NCI-H345 treated with DMSO at 0.1 percent for 48 hours (cell line): ENCODE results near the gene DNAJB8.

Source experiments
- DNase-seq: peaks from one replicate; lab custom pipeline; 2025; ENCODE audit not compliant: unreplicated experiment; lab: John Stamatoyannopoulos, UW

Gene DNAJB8

DNA sequence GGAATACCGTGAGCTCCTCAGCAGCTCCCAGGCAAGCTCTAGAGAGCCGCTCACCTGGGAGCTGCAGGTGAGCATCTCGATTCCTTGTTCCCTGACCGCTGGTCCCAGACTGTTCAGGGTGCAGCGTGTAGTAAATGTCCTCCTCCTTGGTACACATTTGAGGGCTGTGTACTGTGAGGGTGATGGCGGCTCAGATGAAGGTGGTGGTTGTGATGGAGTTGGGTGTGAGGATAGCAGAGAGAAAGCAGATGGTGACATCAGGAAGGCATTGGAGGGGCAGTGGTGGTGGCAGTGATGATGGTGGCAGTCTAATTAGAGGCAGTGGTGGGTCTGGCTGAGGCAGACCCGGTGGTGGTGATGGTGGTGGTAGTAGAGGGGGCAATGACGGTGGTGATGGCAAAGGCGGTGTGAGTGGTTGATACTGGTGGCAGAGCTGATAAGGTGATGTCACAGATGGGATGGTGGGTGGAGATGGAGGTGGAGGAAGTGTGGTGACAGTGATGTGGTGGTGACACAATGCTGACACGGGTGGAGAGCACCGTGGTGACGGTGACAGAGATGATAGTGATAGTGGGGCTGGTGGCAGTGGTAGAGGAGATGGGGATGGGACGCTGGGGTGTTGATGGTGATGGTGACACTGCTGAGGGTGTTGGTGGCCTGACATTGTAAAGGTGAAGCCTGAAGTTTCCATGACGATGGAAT lies at the start of gene DNAJB8:
DNAJB8 (minus strand) TSS at position 51 of the 702 bp plus-strand sequence. CDS start 3,645 bp downstream, outside the sequence.
- DNase-seq, result no peak

- no peak for DNase-seq
These were observed 49.3 kb upstream of the DNAJB8 start for GRCh38 chr3:128515967-128516366.

DNA sequence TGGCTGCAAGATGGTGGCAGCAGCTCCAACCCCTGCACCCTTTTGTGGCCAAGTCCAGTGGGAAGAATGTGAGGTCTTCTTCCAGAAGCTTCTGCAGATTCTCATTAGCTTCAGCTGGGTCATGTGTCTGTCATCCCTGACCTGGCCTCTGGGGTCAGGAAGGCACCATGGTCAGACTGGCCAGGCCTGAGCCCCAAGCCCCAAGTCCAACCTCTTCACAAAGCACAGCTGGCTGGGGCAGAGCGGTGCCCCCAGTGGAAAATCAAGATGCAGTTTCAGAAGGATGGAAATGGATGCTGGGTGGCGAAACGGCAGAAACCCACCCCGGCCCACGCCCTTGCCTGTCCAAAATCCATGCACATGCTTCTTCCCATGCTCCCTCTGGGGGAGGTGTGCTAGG lies 42.2 kb upstream of the DNAJB8 start:
- no peak for DNase-seq

DNA sequence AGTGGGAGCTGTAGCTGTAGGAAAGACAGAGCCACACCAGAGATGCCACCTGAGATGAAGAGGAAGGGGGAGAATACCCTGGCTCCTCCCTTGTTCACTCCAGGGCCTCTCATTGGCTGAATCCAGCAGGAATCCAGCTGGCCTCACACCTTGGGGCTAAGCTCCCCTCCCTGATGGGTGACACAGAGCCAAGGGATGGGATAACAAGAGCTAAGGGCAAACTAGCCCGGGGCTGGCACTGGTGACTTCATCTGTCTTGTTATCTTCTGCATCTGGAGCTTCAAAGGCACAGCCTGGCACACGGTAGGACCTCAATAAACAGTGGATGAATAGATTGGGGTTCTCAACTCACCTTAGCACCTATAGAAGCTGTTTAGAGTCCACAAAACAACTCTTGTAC lies 40.1 kb upstream of the DNAJB8 start:
- DNase-seq, result no peak

- no peak for DNase-seq
These were observed 39.1 kb upstream of the DNAJB8 start for GRCh38 chr3:128505771-128506170.

DNA sequence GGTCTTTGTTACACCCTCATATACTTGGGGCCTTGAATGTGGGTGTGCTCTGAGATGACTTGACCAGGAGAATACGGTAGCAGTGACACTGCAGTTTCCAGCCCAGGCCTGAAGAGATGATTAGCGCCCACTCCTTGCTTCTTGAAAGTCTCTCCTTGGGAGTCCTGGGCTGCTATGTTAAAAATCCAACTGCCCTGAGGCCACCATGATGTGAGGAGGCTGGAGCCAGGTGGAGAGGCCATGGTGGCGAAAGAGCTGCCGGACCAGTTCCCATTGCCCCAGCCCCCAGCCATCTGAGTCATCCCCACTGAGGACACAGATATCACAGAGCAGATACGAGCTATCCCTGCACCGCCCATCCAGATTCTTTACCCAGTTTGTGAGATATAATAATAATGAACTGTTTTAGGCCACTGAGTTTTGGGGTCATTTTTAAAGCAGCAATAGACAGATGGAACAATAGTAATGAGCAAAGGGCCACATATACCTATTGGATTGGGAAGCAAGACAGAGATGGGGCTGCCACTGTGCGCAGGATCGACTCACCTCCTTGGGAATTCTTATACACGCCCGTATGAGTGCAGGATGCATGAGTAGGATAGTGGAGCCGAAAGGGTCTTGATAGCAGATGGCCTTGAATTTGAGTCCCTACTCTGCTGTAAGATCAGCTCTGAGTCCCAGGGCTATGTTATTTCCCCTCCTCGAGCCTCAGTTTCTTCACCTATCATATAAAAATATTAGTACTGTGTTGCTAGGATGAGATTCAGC lies 38.5 kb upstream of the DNAJB8 start:
- DNase-seq, result no peak

DNA sequence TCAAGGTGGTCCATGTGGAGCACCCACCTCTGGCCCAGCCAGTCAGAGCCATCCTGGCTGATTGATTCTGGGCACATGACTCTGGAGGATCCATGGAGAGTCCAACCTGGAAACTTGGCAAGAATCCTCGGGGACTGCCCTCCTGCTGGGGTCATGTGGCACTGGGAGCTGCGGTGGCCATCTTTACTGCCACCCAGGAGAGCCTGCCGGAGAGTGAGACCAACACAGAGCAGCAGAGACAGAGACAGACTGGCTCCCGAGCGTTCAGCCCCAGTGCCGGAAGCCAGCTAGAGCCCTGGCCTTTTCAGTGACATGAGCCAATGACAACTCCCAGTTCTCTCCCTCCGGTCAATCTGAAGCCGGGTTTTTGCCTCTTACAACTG lies 37.8 kb upstream of the DNAJB8 start:
- no peak for DNase-seq

- DNase-seq, result no peak
These were observed 37.3 kb upstream of the DNAJB8 start for GRCh38 chr3:128503751-128504532.

- no peak for DNase-seq
These were observed 36.5 kb upstream of the DNAJB8 start for GRCh38 chr3:128503164-128503651.

GRCh38 chr3:128502712-128503111 lies 36.0 kb upstream of the DNAJB8 start:
- no peak for DNase-seq

DNA sequence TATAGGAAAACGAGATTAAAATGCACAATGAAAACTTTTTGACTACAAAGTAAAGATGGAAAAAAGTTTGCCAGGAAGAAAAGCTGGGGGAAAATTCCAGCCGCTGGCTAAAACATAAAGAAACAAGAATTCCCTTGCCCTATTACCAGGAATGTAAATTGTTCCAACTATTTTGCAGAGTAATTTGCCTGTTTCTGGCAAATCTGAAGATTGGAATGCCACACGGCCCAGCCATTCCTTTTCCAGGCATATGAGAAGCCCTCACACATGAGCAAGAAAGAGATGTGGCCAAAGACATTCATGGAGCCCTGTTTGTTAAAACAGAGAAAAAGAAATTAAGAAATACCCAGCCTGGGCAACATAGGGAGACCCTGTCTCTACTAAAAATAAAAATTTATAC lies 34.7 kb upstream of the DNAJB8 start:
- no peak for DNase-seq

- DNase-seq, result no peak
These were observed 33.9 kb upstream of the DNAJB8 start for GRCh38 chr3:128500556-128500955.

GRCh38 chr3:128499724-128500275 lies 33.1 kb upstream of the DNAJB8 start:
- no peak for DNase-seq

DNA sequence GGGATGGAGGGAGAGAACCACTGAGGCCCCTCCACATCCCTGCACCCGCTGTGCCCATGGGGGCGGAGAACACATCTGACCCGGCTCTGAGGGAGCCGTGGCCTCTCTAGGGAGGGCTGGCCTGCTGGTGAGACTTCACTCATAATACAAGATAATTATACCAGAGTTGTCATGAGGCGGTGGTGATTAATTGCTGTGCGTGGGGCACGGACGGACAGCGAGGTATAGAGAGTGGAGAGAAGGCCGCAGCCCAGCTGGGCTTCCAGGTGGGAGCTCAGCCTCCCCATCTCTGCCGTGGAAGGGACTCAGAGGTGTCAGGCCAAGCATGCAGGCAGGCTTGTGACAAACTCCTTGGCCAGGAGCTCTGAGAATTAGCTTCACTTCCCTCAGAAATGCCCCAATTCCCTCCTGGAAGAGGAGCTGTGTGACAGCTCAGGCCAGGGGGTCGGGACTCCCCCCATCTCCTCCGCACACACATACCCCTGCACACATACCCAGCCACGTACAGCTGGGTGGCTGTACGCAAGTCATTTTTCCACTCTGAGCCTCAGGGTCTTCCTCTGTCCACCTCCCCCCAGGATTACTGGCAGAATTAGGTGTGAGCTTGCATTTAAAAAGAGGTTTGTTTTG lies 32.3 kb upstream of the DNAJB8 start:
- no peak for DNase-seq

DNA sequence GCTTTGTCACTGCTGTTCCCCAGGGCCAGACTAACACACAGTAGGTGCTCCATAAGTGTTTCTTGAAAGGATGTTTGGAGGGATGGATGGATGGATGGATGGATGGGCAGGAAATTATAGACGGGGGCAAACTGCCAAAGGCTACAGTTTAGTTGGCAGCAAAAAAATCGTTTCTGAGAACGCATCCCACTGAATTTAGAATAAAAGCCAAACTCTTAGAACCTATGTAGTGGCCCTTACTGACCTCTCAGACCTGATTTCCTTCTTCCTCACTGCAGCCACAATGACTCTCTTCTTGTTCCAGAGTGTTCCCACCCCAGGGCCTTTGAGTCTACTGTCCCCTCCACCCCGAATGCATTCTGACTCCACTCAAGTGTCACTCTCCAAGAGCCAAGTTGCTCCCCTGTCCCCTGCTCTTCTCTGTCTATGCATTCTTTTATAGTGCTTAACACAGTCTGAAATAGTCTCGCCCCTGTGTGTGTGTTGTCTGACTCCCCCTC lies 31.5 kb upstream of the DNAJB8 start:
- no peak for DNase-seq

DNA sequence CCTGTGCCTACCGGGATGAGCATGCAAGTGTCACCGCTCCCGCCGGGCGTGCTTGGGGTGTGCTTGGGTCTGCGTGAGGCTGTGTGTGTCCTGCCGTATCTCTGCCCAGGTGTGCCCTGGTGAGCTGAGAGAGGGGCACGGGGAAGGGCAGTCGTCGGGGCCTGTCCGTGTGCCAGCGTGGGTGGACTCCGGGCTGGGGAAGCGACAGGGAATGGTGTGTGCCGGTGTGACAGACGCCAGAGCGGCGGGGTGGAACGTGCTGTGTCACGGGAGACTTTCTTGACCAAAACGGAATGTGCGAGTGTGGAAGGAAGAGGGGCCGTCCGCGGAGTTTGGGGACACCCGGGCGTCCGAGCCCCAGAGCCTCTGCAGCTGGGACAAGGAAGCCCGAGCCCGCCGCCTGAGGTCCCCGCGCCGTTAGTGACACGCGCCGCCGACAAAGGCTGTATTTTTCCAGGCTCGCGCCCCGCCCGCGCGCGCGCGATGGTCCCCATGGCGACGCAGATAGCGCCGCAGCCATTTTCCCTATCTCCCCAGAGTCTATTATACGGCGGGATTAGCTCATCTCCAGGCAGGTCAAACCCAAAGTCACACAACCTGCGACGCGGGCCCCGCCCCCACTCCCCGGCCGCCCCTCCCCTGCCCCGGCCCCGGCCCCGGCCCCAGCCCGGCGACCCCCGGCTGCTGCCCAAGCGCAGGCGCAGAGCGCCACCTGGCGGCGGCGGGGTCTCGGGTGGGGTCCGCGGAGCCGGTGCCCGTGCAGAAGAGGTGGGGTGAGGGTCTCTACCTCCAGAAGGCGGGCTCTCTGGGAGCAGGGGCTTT lies 30.8 kb upstream of the DNAJB8 start:
- peak; percentile 13 for DNase-seq

GRCh38 chr3:128496602-128497304 lies 30.1 kb upstream of the DNAJB8 start:
- no peak for DNase-seq

DNA sequence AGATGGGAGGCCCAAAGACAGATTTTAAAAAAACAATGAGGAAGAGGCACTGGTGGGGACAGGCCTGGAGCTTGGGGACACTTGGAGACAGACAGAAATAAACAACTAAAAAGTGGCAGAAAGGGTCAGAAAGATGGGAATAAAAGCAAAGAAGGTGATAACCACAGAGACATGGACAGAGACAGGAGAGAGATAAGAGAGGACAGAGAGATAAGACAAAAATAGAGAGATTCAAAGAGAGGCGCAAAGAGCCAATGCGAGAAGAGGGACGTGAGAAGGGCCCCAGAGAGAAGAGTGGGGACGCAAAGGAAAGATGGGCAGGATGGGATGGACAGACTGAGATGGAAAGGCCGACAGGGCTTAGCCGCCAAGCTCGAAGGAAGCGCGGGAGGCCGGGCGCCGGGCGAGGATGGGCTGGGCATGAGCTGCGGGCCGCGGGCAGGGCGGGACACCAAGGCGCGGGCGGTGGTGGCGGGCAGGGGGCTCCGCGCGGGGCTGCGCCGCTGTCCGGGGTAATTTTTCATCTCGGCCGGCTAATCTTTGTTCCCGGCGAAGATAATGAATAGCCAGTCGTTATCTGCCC lies 29.4 kb upstream of the DNAJB8 start:
- no peak for DNase-seq

- DNase-seq, result no peak
These were observed 28.8 kb upstream of the DNAJB8 start for GRCh38 chr3:128495435-128495970.
